ENCODE results near the gene ZNF678.
"Not testable (repeated sequence)": the region's sequence is repeated elsewhere in the genome, so short reads cannot be mapped to it uniquely, and the experiment has no call there.

ZNF678 gene

DNA sequence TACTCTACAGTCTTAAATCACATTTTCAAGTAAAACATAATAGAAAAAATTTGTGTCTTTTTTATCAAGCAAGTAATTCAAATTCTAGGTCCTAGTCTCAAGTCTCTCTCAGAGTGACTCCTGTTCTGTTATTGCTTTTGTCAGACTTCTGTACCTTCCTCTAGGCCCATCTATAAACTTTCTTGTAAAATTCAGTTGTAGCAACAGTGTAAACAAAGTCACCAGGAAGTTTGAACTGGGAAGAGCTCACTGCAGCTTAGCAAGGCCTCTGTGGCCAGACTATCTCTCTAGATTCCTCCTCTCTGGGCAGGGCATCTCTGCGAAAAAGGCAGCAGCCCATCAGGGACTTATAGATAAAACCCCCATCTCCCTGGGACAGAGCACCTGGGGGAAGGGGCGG is 13.5 kb upstream of the ZNF678 start:
- DNase-seq = no peak

DNA sequence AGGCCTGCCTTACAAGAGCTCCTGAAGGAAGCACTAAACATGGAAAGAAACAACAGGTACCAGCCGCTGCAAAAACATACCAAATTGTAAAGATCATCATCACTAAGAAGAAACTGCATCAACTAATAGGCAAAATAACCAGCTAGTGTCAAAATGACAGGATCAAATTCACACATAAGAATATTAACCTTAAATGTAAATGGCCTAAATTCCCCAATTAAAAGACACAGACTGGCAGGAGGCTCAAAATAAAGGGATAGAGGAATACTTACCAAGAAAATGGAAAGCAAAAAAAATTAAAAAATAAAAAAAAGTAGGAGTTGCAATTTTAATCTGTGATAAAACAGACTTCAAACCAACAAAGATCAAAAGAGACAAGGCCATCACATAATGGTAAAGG is 11.5 kb upstream of the ZNF678 start:
- not testable (repeated sequence) for DNase-seq

DNA sequence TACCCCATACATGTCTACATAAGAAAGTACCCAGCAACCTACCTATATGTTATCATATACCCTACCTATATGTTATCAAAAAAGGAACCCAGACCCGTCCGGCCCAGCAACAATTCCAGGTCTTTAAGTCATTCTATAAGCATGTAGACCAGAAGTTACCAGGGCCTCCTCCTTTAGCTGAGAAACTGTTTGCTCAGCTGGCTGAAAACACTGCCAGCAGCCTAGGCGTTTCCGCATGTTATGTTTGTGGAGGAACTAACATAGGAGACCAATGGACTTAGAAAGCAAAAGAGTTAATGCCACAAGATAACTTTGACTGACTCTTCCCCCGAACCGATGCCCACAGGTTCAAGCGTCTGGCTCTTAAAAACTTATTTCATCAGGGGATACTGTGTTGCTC is 7.1 kb upstream of the ZNF678 start:
- DNase-seq = no peak

DNA sequence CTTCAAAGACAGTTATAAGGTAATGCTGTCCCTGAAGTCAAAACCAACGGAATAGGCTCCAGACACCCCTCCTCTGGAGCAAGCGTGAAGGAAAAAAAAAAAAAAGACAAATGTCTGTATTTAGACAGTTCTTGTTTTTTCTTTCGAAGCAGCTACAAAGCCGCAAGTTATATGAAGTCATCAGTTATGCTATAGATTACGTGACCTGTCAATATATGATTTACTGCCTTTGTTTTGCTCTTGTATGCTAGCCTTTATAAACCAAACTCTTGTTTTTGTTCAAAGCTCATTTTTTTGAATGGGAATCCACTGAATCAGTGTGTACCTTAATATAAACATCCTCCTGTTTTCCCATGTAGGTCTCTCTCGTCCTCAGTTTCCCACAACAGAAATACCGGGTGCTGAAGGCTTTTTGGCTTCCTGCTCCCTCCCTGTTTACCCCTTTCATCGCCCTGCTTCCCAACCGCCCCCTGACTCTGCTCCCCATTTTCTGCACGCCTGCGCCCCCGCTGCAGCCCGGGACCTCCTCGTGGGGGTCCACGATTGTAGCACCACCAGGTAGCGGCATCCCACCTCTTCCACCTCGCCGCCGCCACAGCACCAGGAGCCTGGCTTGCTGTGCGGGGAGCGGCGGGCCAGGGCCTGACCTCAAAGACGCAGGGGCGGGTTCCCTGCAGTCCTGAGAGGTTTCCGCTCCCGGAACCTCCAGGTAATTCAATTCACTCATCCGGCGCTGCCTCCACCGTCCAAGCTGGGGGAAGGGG is 5.2 kb upstream of the ZNF678 start:
- DNase-seq = no peak

DNA sequence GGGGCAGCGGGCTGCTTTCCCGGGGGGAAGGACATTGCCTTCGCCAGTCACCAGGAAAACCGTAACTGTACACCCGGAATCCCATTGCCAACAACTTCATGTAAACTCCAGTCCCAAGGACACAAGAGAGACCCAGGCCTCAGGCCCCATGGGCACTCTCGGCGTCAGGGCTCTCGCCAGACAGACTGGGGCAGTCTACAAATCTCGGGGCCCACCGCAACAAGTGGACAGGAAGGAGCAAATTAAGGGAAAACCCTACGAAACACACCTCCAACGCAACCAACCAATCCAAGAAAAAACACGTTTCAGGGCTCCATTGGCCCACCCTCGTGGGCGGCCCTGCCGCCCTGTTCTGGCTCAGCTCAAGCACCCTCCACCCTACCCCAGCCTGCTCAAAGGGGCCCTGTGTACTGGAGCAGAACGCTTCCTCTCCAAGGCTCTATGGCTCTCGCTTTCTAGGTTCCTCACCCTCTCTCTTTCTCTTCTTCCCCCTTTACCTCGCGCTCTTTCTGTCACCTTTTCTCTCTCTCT is 4.6 kb upstream of the ZNF678 start:
- no peak for DNase-seq

DNA sequence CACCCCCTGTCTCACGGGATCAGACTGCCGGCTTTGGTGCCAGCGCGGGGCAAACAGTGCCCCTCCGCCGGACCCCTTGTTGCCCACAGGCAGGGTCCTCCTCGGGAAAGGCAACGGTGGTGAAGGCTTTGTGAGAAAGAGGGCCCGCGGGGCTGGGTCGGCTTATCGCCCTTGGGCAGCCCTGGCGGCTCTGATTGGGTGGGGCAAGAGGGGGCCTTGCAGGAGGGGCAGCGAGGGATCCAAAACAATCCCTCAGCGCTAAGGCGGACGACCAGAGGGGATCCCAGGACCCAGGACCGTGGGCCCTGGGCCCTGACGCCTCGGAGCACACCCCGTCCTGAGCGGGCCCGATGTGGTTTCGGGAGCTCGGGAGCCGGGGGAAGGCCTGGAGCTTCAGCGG is 3.9 kb upstream of the ZNF678 start:
- DNase-seq = no peak

DNA sequence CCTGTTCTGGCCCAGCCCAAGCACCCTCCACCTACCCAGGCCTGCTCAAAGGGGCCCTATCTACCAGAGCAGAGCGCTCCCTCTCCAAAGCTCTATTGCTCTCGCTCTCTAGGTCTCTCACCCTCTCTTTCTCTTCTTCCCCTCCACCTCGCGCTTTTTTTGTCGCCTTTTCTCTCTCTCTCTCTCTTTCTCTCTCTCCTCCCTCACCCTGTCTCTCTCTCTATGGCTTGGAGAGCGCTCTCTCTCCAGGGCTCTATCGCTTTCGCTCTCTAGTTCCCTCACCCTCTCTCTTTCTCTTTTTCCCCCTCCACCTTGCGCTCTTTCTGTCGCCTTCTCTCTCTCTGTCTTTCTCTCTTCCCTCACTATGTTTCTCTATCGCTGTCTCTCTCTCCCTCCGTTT is 3.4 kb upstream of the ZNF678 start:
- no peak for DNase-seq

DNA sequence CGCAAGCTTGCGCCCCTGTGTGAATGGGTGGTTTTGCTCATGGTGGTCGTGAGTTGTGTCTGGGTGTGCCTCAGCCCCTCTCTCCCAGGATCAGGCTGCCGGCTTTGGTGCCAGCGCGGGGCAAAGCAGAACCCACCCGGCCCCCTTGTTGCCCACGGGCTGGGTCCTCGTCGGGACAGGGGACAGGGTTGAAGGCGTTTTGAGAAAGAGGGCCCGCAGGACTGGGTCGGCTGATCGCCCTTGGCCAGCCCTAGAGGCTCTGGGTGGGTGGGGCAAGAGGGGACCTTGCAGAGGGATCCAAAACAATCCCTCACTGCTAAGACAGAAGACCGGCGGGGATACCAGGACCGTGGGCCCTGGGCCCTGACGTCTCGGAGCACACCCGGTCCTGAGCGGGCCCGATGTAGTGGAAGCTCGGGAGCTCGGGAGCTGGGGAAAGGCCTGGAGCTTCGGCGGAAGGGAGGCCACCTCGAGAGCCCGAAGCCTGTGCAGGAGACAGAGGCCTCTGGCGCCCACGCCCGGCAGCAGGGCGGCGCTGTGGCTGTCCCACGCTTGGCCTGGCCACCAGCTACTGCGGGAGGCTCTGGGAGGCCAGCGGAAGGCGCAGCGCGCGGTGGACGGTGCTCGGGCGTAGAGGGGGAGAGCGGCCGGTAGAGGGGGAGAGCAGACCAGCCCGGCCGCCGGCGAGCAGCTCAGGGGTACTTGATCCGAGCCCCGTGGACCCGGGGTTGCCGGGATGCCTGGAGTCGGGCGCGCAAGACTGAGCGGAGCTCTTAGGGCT is 2.8 kb upstream of the ZNF678 start:
- peak in 2 of 51 donors; percentile 9 to 24 for DNase-seq

DNA sequence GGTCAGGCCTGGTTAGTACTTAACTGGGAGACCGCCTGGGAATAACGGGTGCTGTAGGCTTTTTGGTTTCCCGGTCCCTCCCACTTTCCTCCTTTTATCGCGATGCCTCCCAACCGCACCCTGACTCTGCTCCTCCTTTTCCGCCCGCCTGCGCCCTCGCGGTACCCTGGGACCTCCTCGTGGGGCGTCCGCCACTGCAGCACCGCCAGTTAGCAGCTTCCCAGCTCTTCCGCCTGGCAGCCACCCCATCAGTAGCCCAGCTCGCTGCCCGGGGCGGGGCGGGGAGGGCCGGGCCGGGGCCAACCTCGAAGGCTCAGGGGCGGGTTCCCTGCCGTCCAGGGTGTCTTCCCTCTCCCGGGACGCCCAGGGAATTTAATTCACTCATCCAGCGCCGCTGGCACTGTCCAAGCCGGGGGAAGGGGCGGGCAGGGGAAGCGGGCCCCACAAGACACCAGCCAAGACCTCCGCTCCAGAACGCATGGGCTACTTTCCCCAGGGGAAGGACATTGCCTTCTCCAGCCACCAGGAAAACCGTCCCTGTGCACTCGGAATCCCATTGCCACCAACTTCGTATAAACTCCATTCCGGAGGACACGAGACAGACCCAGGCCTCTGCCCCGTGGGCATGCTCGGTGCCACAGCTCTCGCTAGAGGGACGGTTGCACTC is 2.0 kb upstream of the ZNF678 start:
- DNase-seq = no peak

DNA sequence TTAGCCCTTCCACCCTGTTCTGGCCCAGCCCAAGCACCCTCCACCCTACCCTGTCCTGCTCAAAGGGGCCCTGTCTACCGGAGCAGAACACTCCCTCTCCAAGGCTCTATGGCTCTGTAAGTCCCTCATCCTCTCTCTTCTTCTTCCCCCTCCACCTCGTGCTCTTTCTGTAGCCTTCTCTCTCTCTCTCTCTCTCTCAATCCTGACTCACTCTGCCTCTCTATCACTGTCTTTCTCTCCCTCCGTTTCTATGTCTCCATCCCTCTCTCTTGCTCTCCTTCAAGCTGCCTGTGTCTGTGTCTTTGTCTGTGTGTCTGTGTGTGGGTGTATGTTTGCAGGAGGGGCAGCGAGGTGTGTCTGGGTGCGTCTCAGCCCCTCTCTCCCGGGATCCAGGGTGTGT is 1.3 kb upstream of the ZNF678 start:
- no peak for DNase-seq

DNA sequence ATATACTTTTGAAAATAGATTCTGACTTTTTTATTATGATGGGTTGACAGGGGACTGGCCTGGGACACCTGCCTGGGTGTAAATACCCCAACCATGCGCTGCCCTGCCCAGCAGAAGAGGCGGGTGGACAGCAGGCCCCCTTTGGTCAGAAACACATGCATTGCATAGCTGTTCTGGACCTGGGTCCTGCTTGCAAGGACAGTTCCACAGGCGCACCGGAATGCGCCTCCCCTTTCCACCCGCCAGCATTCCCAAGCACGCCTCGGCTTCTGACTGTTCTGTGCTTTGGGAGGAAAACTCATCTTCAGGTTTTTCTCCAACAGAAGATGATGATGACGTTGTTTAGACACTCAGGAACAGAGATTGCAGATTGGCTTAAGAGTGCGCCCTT is 428 bp upstream of the ZNF678 start:
- no peak for DNase-seq

DNA sequence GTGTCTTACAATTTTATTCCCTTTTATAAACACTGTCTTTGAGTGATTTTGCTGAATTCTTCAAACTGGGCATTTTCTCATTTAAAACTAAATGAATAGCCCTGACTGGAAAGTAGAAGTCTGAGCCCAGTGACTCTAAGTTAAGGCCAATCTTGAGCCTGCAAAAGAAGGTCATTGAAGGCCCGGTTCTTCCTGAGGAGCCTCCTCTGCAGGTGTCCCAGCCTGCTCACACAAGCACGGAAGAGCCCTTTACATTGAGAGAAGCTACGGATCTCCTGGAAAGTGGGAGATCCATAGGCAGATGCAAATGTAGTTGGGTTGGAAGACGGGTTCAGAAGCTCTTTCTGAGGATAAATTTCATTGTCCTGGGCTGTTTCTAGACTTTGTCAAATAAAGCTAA is 3.9 kb downstream of the ZNF678 start:
- no peak for DNase-seq

DNA sequence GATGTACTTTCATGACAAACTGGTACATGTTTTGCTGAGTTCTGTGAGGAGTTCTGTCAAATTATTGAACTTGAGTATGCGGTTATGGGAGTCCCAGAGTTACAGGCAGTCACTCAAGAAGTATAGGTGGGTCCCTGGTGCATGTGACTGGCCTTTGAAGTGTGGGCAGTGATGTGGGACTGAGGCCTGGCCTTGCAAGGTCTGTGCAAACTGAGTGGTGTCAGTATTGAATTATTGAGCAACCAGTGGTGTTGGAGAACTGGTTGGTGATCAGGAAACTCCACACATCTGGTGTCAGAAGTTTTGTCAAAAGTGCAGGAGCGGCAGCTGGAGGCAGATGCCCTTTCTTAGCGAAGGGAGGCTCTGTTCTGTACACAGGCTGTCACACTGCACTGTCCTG is 5.2 kb downstream of the ZNF678 start:
- no peak for DNase-seq

DNA sequence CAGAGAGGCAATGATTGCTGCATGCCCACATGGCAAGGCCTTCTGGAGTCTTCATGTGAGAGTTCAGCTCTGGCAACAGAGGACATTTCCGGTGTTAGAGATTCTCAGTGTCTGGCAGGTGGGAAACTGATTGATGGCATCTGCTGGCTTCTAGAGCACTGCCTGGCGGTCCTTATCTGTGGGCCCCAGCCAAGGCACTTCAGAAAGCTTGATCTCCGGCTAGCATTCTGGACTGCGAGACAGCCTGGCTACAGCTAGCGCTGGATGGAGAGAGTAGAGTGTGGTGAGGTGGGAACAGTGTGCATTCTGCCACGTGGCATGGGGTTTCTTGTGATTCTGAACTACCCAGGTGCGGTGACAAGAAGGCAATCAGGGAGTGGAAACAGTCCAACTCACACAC is 9.4 kb downstream of the ZNF678 start:
- no peak for DNase-seq

DNA sequence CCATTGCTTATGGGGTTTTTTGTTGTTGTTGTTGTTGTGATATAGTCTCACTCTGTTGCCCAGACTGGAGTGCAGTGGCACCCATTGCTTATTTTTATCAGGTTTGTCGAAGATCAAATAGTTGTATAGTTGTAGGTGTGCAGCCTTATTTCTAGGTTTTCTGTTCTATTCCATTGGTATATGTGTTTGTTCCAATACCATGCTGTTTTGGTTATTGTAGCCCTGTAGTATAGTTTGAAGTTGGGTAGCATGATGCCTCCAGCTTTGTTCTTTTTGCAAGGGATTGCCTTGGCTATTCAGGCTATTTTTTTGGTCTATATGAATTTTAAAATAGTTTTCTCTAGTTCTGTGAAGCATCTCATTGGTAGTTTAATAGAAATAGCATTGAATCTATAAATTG is 11.6 kb downstream of the ZNF678 start:
- no peak for DNase-seq

DNA sequence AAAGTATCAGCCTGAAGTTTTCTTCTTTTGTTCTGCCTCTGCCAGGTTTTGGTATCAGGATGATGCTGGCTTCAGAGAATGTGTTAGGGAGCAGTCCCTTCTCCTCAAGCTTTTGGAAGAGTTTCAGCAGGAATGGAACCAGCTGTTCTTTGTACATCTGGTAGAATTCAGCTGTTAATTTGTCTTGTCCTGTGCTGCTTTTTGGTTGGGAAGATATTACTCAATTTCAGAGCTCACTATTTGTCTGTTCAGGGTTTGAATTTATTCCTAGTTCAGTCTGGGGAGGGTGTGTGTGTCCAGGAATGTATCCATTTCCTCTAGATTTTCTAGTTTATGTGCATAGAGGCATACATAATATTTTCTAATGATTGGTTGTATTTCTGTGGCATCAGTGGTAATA is 12.8 kb downstream of the ZNF678 start:
- DNase-seq = no peak

DNA sequence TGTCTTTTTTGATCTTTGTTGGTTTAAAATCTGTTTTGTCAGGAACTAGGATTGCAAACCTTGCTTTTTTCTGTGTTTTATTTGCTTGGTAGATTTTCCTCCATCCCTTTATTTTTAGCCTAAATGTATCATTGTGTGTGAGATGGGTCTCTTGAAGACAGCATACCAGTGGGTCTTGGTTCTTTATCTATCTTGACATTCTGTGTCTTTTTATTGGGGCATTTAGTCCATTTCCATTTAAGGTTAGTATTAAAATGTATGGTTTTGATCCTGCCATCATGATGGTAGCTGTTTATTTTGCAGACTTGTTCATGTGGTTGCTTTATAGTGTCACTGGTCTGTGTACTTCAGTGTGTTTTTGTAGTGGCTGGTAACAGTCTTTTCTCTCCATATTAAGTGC is 14.1 kb downstream of the ZNF678 start:
- no peak for DNase-seq

DNA sequence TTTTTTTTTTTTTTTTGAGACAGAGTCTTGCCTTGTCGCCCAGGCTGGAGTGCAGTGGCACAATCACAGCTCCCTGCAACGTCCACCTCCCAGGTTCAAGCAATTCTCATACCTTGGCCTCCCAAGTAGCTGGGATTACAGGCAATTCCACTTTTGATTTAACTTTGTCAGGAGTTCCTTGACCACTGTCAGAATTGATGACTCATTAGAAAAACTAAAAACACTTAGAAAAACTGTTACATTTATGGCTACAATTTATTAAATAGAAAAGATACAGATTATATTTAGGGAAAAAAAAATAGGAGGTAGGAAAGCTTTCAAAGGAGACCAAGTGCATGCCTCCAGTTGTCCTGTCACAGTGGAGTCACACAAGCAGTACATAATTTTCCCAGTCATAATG is 20.0 kb downstream of the ZNF678 start:
- no peak for DNase-seq

DNA sequence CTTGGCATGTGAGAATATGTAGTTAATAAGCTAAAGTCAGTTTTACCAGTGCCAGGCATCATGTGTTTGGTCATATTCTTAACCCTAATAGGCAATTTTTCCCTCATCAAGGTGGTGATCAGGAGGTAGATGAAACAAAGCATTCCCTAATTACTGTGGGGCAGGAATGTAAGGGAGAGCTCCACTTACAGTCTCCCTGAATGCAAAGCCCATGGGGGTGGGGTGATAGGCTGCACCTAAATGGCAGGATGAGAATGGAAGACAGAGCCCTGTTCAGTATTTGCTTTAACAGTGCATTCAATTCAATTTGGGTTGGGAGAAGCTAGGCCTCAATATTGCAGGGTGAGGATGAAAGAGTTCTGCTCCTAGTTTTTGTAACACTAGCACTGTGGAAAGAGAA is 23.4 kb downstream of the ZNF678 start:
- no peak for DNase-seq

DNA sequence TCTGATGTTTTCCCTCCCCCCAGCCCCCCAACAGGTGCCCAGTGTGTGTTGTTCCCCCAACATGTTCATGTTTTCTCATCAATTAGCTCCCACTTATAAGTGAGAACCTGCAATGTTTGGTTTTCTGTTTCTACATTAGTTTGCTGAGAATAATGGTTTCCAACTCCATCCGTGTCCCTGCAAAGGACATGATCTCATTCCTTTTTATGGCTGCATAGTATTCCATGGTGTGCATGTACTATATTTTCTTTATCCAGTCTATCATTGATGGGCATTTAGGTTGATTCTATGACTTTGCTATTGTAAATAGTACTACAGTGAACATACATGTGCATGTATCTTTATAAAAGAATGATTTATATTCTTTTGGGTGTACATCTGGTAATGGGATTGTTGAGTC is 24.6 kb downstream of the ZNF678 start:
- DNase-seq = no peak

DNA sequence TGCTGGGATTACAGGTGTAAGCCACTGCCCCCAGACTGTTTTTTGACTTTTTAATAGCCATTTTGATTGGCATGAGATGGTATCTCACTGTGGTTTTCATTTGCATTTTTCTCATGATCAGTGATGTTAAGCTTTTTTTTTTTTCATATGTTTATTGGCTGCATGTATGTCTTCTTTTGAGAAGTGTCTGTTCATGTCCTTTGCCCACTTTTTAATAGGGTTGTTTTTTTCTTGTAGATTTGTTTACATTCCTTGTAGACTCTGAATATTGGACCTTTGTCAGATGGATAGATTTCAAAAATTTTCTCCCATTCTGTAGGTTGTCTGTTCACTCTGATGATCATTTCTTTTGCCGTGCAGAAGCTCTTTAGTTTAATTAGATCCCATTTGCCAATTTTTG is 25.4 kb downstream of the ZNF678 start:
- DNase-seq = not testable (repeated sequence)

DNA sequence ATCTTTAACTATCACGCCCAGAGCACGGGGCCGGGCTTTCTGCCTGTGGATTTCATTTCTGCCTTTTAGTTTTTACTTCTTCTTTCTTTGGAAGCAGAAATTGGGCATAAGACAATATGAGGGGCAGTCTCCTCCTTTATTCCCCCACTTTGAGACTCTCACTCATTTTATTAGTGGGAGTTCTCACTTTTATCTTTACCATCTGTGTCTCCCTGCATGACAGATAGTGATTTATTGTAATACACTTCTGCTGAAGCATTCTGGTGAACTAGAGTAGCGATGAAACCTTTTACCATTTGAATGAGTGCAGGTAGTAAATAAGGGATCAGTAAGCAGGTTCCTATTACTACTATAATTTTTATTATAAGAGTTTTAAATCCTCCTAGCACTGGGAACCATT is 26.4 kb downstream of the ZNF678 start:
- DNase-seq = not testable (repeated sequence)

DNA sequence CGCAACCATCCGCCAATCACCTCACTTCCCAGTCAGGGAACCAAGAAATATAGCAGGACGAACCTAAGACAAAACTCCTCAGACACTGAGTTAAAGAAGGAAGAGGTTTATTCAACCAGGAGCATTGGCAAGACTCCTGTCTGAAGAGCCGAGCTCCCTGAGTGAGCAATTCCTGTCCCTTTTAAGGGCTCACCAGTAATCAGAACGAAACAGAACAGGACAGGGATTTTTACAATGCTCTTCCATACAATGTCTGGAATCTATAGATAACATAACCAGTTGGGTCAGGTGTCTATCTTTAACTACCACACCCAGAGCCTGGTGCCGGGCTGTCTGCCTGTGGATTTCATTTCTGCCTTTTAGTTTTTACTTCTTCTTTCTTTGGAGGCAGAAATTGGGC is 32.9 kb downstream of the ZNF678 start:
- DNase-seq = not testable (repeated sequence)
